Gastrocnemius medialis (tissue), 4 donors: ENCODE results near the gene ATF6. TPM values are rescaled to one million over a fixed set of nuclear protein-coding genes. Genes with fewer than 3 reads are reported as not detected.

Experiments
- ATAC-seq, 2 donors: fragments of 150-250 bp; one replicate each; pipeline ENCODE4 v1.9.1; 2016
- DNase-seq, 2 donors: peaks; one replicate each; pipeline ENCODE4 v3.0.0-alpha.2; 2019
- H3K27ac ChIP-seq, 4 donors: fragments of 200-600 bp; sonication (generic); 1 replicate in 1 of 4; 2 replicates in 3 of 4; pipeline ENCODE4 v1.5.1; 2016 to 2018; ENCODE audit warnings: mild to moderate bottlenecking in 2 of 4, moderate library complexity in 1 of 4
- H3K27me3 ChIP-seq, 3 donors: fragments of 200-600 bp; sonication (generic) in 2 of 3; 1 replicate in 1 of 3; 2 replicates in 2 of 3; pipeline versions ENCODE4 v1.5.1 to v1.6.0; 2016 to 2019; ENCODE audit warnings: mild to moderate bottlenecking in 1 of 3, moderate library complexity in 1 of 3
- H3K36me3 ChIP-seq, 2 donors: fragments of 200-600 bp; sonication (generic) in 1 of 2; one replicate each; pipeline ENCODE4 v1.5.1; 2017 to 2018
- H3K4me1 ChIP-seq, 2 donors: fragments of 200-600 bp; sonication (generic) in 1 of 2; one replicate each; pipeline ENCODE4 v1.5.1; 2016 to 2017; ENCODE audit warnings: mild to moderate bottlenecking in 2 of 2
- H3K4me3 ChIP-seq, 4 donors: fragments of 200-600 bp; sonication (generic) in 3 of 4; 1 replicate in 1 of 4; 2 replicates in 3 of 4; pipeline ENCODE4 v1.5.1; 2016 to 2019; ENCODE audit warnings: mild to moderate bottlenecking in 2 of 4
- H3K9me3 ChIP-seq, 3 donors: fragments of 200-600 bp; sonication (generic) in 2 of 3; 1 replicate in 1 of 3; 2 replicates in 2 of 3; pipeline ENCODE4 v1.5.1; 2016 to 2019
- POLR2A ChIP-seq, 2 donors: fragments of 450-650 bp; IDR thresholded peaks; one replicate each; pipeline ENCODE4 v1.6.1; 2017; ENCODE audit warnings: antibody characterized with exemption in 2 of 2, mild to moderate bottlenecking in 2 of 2, moderate library complexity in 2 of 2
- in situ Hi-C, 4 donors: fragments of 200-750 bp; cut with MboI; loops; one replicate each; pipeline versions ENCODE4 v1.15.0 to v1.8.0; 2017; ENCODE audit warnings: low sequenced_read_pairs in 4 of 4
- intact Hi-C: fragments of 100-400 bp; cut with DNase I; formaldehyde crosslinking; loops from one replicate; pipeline ENCODE4 v1.15.1; 2023; ENCODE audit warnings: low total_unique reads
- total RNA-seq, 4 donors: library from RNA; depleted of rRNA; stranded (reverse); fragments of >200 nt; gene quantifications; one replicate each; pipeline versions ENCODE4 v1.1.0 to v1.2.3, GENCODE V29; 2016
- TF ChIP-seq, protein P1 (sequence below), 5 experiments: fragments of 450-650 bp in 3 of 5; fragments of 200-600 bp in 2 of 5; sonication (generic) in 2 of 5; IDR thresholded peaks in 4 of 5; conservative IDR thresholded peaks in 1 of 5; 1 replicate in 4 of 5; 2 replicates in 1 of 5; pipeline ENCODE4 v1.5.1; 2016 to 2019; ENCODE audit warnings: antibody characterized with exemption in 5 of 5, mild to moderate bottlenecking in 3 of 5, moderate library complexity in 3 of 5

The ATF6 gene
- total RNA-seq, 4 donors from 2014 or later: 15.3 to 20.1 (median 18.3) TPM

DNA sequence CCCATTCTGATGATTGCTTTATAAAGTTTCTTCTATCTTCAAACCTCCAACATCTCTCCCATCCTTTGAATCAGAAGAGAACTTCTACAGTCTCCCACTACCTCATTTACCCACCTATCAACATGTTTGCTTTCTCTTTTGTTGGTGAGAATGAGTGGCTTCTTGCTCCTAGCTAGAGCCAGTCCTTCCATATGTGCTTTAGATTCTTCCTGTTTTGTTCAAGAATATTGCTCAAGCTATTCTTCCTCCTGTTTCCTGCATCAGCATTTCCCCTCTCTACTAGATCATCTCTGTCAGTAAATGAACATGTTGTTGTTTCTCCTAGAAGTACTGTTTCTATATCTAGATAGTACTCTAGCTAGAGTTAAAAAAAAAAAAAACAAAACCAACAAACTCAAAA is 6.3 kb downstream of the ATF6 start:
- TF ChIP-seq POLR2A (IDR thresholded peaks at IDR 0.05): no peak
- TF ChIP-seq, protein P1, sequence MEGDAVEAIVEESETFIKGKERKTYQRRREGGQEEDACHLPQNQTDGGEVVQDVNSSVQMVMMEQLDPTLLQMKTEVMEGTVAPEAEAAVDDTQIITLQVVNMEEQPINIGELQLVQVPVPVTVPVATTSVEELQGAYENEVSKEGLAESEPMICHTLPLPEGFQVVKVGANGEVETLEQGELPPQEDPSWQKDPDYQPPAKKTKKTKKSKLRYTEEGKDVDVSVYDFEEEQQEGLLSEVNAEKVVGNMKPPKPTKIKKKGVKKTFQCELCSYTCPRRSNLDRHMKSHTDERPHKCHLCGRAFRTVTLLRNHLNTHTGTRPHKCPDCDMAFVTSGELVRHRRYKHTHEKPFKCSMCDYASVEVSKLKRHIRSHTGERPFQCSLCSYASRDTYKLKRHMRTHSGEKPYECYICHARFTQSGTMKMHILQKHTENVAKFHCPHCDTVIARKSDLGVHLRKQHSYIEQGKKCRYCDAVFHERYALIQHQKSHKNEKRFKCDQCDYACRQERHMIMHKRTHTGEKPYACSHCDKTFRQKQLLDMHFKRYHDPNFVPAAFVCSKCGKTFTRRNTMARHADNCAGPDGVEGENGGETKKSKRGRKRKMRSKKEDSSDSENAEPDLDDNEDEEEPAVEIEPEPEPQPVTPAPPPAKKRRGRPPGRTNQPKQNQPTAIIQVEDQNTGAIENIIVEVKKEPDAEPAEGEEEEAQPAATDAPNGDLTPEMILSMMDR (IDR thresholded peaks at IDR 0.05 in 4 of 5, conservative IDR thresholded peaks at IDR 0.05 in 1 of 5): no peak
- in situ Hi-C loops (loop anchor here in 2 of 4 donors (25.0 kb wide), 2 partner anchors 585 to 1435 kb away; partner anchors contain the start of genes ADAMTS4 (in 1 of the 2), B4GALT3 (in 1 of the 2), COPA (in 1 of the 2) and NCSTN (in 1 of the 2)), intact Hi-C loops (no loop called here)
- H3K4me1 ChIP-seq: peaks cover 29 to 50% of the 10 kb centered on the region in 2 donors
- no peaks in the 10 kb centered on the region for H3K9me3 ChIP-seq
- H3K27ac ChIP-seq: no peak overlapping the region
- no peaks in the 10 kb centered on the region for H3K27me3 ChIP-seq
- no peaks in the 10 kb centered on the region for H3K36me3 ChIP-seq
- ATAC-seq (no peak), DNase-seq (no peak)
- H3K4me3 ChIP-seq: no peak overlapping the region

DNA sequence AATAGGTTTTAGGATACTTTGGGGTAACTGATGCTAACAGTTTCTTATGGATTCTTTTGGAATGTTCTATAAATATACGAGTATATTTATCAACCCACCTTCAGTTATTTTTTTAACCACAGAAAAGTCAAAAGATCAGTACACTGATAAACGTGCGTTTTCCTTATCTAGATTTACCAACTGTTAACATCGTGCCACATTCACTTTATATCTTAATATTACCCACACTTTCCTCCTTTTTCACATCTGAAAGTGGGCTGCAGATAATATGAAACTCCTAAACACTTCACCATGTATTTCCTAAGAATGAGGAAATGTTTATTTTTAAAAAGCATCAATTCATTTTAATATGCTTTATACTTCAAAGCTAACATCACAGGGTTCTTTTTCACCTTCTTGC is 7.7 kb downstream of the ATF6 start:
- intact Hi-C loops (no loop called here), in situ Hi-C loops (loop anchor here in 2 of 4 donors (25.0 kb wide), 2 partner anchors 586 to 1436 kb away; partner anchors contain the start of genes ADAMTS4 (in 1 of the 2), B4GALT3 (in 1 of the 2), COPA (in 1 of the 2) and NCSTN (in 1 of the 2))
- Histone ChIP-seq H3K36me3 (peaks cover 0 to 3% of the 10 kb centered on the region in 2 donors), H3K27me3 (no peaks in the 10 kb centered on the region), H3K4me3 (no peak overlapping the region), H3K9me3 (no peaks in the 10 kb centered on the region), H3K27ac (no peak overlapping the region), H3K4me1 (peaks cover 16 to 36% of the 10 kb centered on the region in 2 donors)
- DNase-seq (no peak), ATAC-seq (no peak)
- TF ChIP-seq, protein P1 (IDR thresholded peaks at IDR 0.05 in 4 of 5, conservative IDR thresholded peaks at IDR 0.05 in 1 of 5): no peak
- no peak for TF ChIP-seq POLR2A (IDR thresholded peaks at IDR 0.05)

DNA sequence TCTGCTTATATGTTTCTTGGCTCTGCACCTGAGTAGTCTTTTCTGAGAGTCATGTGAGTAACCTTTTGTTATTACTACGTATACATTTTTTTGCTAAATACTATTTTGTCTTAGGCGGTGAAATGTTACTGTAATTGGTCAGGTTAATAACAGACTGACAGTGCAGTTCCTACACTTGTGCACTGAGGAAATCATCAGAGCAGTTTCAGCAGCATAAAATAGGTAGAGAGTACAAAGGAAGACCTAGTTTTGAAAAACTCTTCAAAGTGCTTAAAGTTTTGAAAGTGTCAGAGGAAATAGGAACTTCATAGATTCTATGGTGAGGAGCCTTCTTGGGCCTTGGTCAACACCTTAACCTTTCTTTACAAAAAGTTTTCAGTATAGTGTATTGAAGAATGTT is 11.1 kb downstream of the ATF6 start:
- in situ Hi-C loops (no loop called here), intact Hi-C loops (no loop called here)
- H3K4me3 ChIP-seq: no peak overlapping the region
- ATAC-seq (no peak), DNase-seq (no peak)
- H3K27me3 ChIP-seq: no peaks in the 10 kb centered on the region
- no peaks in the 10 kb centered on the region for H3K9me3 ChIP-seq
- H3K27ac ChIP-seq: no peak overlapping the region
- H3K4me1 ChIP-seq: peaks cover 0 to 17% of the 10 kb centered on the region in 2 donors
- no peak for TF ChIP-seq POLR2A (IDR thresholded peaks at IDR 0.05)
- TF ChIP-seq, protein P1 (IDR thresholded peaks at IDR 0.05 in 4 of 5, conservative IDR thresholded peaks at IDR 0.05 in 1 of 5): no peak
- H3K36me3 ChIP-seq: peaks cover 0 to 8% of the 10 kb centered on the region in 2 donors

DNA sequence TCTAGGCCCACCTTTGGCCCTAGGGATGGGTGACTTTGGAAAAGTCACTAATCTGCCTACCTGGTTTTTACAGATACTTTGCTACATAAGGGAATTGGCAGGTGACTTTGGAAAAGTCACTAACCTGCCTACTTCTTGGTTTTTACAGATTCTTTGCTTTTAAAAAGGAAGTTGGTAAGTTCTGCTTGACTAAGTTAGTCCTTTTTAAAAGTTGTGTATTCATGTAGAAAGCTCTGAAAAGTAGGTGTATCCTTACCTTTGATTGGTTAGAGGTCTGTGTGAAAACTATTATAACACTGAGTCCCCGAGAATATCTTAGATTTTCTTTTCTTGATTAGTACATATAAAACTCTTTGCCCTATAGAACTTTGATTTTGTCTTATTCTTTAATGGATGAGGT is 12.4 kb downstream of the ATF6 start:
- DNase-seq (no peak), ATAC-seq (no peak)
- in situ Hi-C loops (no loop called here), intact Hi-C loops (no loop called here)
- H3K4me3 ChIP-seq: no peak overlapping the region
- TF ChIP-seq, protein P1 (IDR thresholded peaks at IDR 0.05 in 4 of 5, conservative IDR thresholded peaks at IDR 0.05 in 1 of 5): no peak
- TF ChIP-seq POLR2A (IDR thresholded peaks at IDR 0.05): no peak
- peaks cover 0 to 11% of the 10 kb centered on the region in 2 donors for H3K4me1 ChIP-seq
- no peaks in the 10 kb centered on the region for H3K27me3 ChIP-seq
- H3K36me3 ChIP-seq: peaks cover 0 to 19% of the 10 kb centered on the region in 2 donors
- H3K27ac ChIP-seq: no peak overlapping the region
- no peaks in the 10 kb centered on the region for H3K9me3 ChIP-seq

DNA sequence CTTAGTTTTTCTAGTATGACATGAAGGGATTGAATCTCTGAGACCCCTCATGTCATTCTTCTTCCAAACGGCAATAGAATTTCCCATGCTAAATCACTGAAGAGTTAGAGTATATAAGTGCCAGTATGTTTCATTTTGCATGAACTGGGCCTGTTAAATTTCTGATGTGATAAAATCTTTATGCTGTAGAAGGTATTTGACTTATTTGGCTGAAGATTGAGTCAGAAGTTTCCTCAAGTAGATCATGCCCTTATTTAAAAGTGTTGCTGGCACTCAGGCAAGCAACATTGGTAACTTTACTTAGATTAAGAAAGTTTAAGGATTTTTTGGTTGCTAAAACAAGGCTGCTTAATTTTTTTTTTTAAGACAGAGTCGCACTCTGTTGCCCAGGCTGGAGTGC is 13.3 kb downstream of the ATF6 start:
- peaks cover 0 to 28% of the 10 kb centered on the region in 2 donors for H3K36me3 ChIP-seq
- in situ Hi-C loops: no loop called here

More for the DNA sequence above, 13.3 kb downstream of the ATF6 start:
- intact Hi-C loops: no loop called here
- DNase-seq: no peak
- ATAC-seq: no peak
- Histone ChIP-seq H3K4me3 (no peak overlapping the region), H3K27me3 (no peaks in the 10 kb centered on the region), H3K4me1 (peaks cover 0 to 5% of the 10 kb centered on the region in 2 donors), H3K9me3 (no peaks in the 10 kb centered on the region), H3K27ac (no peak overlapping the region)
- TF ChIP-seq, protein P1 (IDR thresholded peaks at IDR 0.05 in 4 of 5, conservative IDR thresholded peaks at IDR 0.05 in 1 of 5): no peak
- TF ChIP-seq POLR2A (IDR thresholded peaks at IDR 0.05): no peak
